HG02571 (cell line): ENCODE data around the gene SHISA5.
"Not testable (repeated sequence)": the region's sequence is repeated elsewhere in the genome, so short reads cannot be mapped to it uniquely, and the experiment has no call there.

Experiments used
- ATAC-seq: cut with Tn5 transposase; IDR thresholded peaks from one replicate; pipeline ENCODE4 v1.9.1; 2021; ENCODE audit warnings: mild to moderate bottlenecking, moderate library complexity; ENCODE audit not compliant: unreplicated experiment

SHISA5 gene, protein sequence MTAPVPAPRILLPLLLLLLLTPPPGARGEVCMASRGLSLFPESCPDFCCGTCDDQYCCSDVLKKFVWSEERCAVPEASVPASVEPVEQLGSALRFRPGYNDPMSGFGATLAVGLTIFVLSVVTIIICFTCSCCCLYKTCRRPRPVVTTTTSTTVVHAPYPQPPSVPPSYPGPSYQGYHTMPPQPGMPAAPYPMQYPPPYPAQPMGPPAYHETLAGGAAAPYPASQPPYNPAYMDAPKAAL

DNA sequence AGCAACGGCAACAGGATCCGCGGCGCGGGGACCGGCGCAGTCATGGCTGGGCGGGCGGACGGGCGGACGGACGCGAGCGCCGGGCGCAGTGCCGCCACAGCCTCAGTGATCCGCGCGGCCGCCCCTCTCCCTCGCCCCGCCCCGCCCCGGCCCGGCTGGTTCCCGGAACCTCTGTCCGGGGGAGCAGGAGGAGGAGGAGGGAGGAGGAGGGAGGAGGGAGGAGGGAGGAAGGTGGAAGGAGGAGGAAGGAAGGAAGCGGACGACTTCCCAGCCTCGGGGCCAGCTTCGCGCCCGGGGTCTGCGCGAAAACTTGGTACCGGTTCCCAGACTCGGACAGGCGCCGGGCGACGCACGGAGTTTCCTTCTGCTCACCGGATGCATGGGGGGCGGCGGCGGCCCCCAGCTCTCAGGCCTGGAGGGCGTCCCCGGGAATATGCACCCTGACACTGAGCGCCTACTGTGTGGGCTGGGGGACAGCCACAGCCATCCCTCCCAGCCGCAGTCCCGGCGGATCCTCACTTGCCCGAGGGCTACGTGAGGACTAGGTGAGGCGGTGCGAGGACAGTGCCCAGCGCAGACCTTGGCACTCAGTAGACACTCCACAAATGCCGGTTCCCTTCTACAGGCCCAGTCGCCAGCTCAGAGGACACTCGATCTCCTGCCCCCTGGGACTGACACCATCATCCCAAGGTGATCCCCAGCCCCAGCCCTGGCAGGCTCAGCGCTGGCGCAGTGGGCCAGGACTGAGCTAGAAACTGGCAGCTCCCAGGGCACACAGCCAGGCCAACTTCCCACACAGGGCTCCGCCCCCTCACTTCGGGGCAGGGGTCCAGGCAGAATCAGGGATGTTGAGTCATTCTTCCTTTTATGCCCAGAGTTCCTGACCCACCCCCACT lies at the start of gene SHISA5:
TSS of gene SHISA5 (minus strand) at position 124 of the 896 bp plus-strand sequence. CDS start at position 44, 80 bp downstream.
- no peak for ATAC-seq

DNA sequence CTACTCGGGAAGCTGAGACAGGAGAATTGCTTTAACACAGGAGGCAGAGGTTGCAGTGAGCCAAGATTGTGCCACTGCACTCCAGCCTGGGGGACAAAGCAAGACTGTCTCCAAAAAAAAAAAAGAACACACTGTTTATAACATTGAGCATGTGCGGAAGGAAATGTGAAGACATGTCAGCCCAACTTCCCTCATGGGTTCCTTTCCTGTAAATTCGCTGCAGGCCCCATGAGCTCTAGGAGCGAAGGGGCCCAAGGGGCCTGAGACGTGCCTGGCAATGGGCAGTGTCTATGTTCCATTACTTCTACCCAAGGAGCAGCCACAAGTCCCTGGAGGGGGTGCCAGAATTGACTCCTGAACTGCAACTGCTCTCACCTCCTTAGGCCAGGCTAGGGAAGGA lies 49.4 kb upstream of the SHISA5 start:
- no peak for ATAC-seq

DNA sequence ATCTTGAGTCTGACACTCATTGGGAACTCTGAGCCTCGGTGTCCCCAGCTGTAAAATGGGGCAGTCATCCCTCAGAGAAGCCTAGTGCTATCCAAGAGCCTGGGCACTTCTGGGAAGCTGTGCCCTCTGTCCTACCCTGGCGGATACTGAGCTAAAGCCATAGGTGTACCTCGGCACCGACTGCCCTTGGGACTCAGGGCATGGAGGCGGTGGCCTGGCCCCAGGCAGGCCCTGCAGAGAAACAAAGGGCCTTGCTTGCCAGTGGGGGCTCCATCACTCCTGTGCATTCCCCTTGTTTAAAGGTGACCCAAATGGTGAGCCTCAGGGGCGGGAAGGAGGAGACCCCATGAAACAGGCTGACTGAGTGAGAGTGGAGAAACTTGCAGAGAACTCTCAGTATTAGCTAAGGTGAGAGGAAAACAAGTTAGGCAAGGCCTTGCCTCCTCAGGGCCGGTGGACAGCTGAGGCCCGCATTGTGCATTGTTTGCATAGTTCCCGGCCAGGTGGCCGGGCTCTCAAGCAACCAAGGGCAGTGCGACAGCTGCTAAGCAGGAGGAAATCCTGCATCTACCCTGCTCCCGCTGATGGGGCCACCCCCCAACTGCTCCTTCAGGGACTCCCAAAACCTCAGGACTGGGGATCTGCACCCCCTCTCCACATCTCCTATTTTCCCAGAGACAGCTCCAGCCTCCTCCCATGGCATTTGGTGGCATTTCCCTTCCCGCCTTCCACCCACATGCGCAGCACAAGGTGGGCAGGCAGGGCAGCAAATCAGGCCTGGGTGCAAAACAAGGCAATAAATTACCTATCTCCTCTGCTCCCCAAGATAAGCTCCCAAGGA lies 48.4 kb upstream of the SHISA5 start:
- no peak for ATAC-seq

DNA sequence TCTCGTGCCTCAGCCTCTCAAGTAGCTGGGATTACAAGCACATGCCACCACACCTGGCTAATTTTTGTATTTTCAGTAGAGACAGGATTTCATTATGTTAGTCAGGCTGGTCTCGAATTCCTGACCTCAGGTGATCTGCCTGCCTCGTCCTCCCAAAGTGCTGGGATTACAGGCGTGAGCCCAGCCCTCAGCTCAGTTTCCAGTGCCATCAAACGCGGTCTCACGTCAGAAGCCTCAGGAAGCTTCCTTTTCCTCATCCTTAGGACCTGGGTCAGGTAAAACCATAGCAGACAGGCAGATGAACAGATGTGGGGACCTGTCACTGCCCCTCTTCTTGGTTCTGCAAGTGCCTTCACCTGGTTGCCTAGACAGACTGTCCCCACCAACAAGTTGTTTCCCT lies 47.7 kb upstream of the SHISA5 start:
- ATAC-seq = not testable (repeated sequence)

DNA sequence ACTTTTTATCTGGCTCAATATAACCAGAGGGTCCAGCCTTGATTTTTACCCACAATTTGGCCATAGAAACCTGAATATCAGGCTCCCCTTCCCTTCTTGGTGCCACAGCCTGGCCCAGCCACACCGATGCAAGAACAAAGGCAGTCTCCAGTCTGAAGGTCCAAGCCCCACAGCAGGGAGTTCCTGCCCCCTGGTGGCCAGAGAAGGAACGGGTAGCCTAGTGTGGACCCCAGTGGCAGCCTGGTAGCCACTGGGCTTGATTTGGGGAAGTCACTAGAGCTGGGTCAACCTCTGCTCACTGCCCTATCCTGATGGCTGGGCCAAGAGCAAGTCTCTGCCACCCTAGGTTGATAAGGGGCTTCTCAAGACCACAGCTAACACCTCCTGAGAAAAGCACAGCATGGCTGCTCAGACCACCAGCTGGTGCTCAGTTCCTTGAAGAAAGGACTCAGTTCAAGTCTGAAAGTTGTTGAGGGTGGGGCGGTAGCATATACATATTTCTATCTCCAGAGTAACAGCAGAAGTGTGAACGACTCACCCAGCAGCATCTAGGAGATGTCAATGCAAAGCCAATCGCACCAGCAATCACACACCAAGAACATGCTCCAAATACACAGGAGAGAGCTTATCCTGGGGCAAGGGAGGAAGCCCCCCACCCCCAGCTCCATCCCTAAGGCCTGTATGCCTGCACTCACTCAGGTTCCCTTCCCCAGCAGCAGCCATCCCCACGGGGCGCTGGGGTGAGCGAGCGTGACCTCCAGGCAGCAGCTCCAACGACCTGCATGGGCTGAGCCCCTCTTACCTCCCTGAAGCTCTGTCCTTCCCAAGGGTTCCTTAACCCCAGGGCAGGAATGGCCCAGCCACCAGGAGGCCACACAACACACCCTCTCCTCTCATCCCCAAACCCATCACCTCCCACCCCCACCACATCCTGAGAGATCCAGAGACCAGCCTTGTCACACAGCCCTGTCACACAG lies 45.0 kb upstream of the SHISA5 start:
- no peak for ATAC-seq

DNA sequence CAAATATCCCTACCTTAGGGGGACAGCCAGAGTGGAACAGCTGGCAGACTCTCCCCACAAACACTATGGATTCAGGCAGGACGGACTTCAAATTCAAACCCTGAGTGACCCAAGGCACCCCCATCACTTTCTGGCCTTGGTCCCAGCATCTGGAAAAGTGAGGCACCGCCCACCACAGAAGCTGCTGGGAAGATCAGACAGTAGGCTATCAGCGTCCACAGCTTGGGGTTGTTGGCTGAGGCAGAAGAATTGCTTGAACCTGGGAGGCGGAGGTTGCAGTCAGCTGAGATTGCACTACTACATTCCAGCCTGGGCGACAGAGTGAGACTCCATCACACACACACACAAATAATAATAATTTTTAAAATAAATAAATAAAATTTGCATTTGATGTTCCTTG lies 44.2 kb upstream of the SHISA5 start:
- ATAC-seq = no peak

DNA sequence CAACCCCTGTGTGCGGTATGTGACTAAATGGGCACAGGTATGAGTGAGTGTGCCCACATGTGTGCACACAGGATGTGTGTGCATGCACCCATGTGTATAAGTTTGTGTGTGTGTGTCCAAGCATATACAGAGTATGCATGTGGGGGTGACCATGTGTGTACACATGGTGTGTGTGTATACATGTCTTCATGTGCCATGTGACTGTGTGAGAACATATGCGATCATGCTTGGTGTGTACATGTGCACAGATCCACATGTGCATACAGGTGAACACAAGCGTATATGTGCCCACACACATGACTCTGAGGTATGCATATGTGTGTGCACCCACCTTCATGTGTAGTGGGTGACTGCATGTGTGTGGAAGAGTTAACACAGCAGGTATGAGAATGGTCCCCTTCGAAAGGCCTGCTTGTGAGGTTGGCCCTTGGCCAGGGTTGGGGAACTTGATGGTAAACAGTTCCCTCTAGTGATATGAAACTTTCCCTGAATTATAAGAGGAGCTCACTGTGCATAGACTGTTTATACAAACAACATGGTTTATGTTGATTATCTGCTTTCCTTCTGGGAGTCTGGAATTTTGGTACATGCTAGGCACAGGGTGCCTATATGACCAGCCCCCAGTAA lies 42.3 kb upstream of the SHISA5 start:
- ATAC-seq = no peak

DNA sequence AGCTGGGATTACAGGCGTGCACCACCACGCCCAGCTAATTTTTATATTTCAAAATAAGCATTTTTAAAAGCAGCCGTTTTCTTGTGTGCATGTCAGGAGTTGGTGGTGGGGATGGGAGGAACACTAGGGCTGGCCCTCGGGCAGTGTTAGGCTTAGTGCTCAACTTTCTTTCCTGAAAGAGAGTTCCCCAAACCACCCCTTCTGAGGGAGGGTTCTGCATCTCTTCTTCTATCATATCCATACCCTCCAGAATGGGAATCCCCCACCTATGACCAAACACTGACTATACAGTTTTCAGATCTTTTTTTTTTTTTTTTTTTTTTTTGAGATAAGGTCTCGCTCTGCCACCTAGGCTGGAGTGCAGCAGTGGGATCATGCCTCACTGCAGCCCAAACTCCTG lies 40.2 kb upstream of the SHISA5 start:
- ATAC-seq = no peak

DNA sequence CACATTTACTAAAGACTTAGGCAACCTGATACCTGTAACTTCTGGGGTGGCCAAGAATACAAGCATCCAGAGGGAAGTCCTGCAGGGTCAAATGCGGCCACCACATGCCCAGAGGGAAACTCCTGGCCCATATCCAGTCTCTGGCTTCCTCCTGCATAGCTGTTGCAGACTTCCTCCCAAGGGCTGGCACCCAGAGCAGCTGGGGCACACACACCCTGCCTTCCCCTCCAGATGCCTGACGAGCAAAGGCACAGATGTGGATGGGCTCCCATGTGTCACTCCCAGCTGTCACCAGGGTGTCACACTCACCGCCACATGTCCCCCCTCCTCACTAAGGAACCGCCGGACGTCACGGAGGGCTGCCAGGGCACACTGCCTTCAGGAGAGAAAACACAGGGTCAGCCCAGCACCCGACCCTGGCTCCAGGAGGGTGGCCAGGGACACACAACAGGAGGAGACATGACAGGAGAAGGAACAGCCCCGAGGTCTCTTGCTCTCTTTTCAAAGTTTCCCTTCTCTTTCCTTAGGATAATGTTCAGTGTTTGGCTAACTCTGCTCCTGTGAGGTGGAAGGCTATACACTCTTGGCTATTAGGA lies 39.4 kb upstream of the SHISA5 start:
- no peak for ATAC-seq

DNA sequence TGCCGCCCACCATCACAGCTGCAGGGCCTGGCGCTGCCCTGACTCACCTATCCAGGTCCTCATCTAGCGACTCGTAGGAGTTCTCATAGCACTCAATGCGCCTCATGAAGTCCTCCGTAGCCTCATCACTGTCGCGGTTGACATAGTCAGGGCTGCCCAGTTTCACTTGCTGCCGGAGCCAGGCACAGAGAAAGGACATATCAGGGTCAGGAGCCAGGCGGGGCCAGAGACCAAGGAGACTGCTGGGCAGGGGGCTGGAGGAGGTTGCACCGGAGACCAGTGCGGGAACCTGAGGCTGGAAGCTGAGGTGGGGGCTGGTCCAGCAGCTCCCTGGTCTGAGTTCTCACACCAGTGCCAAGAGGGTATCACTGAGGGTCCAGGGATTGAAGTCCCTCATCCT lies 34.5 kb upstream of the SHISA5 start:
- ATAC-seq = no peak

DNA sequence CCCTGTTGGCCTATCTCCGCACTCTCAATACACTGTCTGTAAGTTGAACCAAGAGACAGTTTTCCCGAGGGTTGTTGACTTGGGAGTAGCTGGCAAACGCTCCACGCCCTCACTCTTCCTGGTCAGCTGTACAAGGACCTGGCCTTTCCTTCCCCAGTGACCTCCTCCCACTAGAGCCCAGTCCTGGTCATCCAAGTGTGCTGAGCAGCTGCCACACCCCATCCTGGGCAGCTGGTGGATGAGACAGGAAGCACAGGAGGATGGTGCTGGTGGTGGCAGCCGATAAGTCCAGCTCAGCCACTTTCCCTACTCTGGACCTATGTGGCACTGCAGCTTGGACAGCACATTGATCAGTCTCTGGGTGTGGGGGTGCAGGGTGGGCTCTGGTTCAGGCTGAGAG lies 32.8 kb upstream of the SHISA5 start:
- ATAC-seq = no peak

DNA sequence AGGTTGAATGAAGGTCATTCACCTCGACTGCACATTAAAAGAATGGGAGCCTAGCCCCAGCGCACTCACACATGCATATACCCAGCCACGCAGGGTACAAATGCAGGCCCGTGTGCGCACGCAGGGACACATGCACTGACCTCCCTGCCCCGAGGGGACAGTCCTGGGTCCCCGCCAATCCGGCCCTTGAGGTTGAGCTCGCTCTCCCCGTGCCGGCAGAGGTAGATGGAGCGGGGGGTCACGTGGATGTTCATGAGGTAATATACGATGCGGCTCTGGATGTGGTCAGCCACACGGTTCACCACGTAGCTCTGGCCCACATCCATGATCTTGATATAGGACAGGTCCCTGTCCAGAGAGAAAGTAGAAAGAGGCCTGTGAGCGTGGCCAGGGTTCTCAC lies 32.1 kb upstream of the SHISA5 start:
- no peak for ATAC-seq

DNA sequence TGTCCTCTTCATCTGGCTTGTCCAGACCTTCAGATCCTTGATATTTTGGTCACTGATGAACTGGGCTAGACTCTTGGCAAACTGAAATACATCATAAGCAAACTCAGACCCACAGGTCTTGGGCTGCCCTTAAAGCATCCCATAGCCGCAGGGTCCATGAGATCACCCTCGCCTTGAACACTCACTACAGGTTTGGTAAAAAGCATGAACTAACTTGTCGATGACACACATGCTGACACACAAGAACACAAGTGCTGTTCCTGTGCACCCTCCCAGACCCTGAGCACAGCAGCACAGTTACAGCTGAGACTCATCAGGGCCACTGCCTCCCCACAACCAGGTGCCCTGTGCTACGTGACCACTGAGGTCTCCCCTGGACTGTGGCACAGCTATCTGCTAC lies 31.6 kb upstream of the SHISA5 start:
- ATAC-seq = no peak

DNA sequence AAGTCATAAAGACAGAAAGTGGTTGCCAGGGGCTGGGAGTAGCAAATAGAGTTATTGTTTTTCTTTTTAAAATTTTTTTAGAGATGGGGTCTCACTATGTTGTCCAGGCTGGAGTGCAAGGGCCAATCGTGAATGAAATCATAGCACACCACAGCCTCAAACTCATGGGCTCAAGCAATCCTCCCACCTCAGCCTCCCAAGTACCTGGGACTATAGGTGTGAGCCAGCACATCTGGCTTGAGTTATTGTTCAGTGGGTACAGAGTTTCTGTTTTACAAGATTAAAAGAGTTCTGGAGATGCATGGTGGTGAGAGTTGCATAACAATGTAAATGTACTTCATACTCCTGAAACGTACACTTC lies 29.0 kb upstream of the SHISA5 start:
- ATAC-seq = no peak

DNA sequence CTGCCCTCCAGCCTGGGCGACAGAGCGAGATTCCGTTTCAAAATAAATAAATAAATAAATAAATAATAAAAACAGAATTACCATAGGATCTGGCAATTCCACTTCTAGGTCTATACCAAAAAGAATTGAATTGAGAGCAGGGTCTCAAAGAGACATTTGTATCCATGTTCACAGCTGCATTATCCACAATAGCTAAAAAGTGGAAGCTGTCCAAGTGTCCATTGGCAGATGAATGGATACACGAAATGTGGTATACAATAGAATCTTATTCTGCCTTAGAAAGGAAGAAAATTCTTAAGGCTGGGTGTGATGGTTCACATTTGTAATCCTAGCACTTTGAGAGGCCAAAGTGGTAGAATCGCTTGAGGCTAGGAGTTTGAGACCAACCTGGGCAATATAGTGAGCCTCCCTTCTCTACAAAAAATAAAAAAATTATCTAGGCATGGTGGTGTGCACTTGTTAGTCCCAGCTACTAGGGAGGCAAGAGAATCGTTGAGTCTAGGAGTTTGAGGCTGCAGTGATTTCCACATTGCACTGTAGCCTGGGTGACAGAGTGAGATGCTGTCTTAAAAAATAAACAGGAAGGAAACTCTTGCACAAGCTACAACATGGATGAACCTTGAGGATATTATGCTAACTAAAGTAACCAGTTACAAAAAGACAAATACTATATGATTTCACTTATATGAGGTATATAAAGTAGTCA lies 28.4 kb upstream of the SHISA5 start:
- no peak for ATAC-seq

DNA sequence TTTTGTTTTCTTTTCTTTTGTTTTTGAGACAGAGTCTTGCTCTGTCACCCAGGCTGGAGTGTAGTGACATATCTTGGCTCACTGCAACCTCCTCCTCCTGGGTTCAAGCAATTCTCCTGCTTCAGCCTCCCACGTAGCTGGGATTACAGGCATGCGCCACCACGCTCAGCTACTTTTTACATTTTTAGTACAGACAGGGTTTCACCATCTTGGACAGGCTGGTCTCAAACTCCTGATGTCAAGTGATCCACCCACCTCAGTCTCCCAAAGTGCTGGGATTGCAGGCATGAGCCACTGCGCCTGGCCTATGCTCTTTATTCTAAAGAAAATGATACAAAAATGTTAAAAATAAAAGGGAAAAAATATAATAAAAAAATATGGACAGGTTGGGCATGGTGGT lies 26.7 kb upstream of the SHISA5 start:
- not testable (repeated sequence) for ATAC-seq

DNA sequence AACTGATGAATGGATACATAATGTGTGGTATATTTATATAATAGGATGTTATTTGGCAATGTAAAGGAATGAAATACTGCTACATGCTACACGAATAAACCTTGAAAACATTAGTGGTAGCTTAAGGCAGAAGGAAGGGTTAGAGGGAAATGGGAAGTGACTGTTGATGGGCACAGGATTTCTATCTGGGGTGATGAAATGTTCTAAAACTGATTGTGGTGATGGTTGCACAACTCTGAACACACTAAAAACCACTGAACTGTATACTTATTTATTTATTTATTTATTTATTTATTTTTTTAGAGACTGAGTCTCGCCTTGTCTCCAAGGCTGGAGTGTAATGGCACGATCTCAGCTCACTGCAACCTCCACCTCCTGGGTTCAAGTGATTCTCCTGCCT lies 24.8 kb upstream of the SHISA5 start:
- ATAC-seq = no peak

DNA sequence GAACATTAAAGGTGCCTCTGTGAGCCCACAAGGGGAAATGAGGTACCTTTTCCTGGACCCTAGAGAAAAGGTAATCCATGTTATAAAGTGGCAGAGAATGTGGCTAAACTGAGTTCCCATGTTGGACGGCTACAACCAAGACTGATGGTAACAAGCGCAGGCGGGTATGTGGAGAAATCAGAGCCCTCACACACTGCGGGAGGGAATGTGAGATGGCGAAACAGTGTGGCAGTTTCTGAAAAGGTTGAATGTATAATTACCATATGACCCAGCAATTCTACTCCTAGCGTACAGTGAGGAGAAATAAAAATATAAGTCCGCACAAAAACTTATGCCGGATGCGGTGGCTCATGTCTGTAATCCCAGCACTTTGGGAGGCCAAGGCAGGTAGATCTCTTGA lies 24.1 kb upstream of the SHISA5 start:
- no peak for ATAC-seq

DNA sequence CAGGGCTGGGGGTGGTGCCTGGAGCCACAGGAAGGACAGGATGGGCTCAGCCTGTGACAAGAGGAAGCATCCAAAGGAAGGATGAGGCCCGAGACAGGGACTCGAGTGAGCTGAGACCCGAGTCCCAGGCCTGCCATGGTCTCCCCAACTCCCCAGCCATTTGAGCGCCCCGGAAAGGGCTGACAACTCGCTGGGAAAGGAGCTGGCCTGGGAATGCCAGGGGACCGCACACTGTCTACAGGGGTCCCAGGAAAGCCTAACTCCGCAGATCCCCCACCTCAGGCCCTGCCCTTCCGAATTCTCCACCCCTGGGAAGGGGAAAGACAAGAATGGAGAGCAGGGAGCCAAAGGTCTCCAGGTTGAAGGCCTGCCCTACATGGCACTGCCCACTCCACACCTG lies 21.0 kb upstream of the SHISA5 start:
- ATAC-seq = no peak
